ENCODE results near the gene INSRR.

DNA sequence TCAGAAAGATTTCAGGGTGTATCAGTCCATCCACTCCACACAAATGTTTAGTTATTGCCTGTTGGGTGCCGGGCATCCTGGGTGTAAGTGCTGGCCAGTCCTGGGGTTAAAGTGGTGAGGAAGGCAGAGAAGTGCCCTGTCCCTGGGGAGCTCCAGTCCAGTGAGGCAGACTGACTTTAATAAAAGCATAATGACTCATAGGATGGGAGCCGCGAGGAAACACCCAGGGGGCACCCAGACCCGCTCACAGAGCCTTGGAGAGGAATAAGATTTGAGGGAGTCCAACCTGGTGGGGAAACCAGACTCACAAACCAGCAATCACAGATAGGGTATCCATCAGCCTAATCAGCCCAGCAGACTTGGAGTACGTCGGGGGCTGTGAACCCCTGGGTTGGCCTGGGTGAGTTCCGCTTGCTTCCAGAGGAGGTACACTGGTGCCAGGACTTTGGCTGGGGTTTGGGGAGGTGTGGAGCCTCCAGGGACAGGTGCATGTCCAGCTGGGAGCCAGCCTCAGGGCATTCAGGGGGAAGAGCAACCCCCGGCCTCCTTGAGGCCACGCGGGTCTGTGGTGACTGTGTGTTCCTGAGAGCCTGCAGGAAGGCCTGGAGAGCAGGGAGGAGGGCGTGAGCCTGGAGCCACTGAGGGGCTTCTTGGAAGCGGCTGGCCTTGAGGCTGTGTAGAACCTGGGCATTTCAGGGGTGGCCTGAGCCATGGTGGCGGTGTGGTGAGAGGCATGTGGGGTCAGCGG lies 38.3 kb upstream of the INSRR start:
- TF ChIP-seq BHLHE40 (IDR thresholded peaks at IDR 0.05; ENCODE audit: low read depth, low read length) (no peak), RCOR1 (IDR thresholded peaks at IDR 0.05; ENCODE audit: insufficient replicate concordance, low read length) (no peak), POLR2A (IDR thresholded peaks at IDR 0.05; ENCODE audit: low read depth, low read length) (no peak), MAFK (IDR thresholded peaks at IDR 0.05; ENCODE audit: low read depth, low read length) (no peak), MXI1 (IDR thresholded peaks at IDR 0.05; ENCODE audit: borderline replicate concordance, low read depth, low read length) (no peak), SMC3 (IDR thresholded peaks at IDR 0.05; ENCODE audit: low read depth, low read length) (no peak), RFX5 (IDR thresholded peaks at IDR 0.05; ENCODE audit: low read depth, low read length) (no peak), RAD21 (IDR thresholded peaks at IDR 0.05; ENCODE audit: low read length) (no peak), CHD1 (IDR thresholded peaks at IDR 0.05; ENCODE audit: low read depth, low read length) (no peak)
- TF ChIP-seq, protein P1, sequence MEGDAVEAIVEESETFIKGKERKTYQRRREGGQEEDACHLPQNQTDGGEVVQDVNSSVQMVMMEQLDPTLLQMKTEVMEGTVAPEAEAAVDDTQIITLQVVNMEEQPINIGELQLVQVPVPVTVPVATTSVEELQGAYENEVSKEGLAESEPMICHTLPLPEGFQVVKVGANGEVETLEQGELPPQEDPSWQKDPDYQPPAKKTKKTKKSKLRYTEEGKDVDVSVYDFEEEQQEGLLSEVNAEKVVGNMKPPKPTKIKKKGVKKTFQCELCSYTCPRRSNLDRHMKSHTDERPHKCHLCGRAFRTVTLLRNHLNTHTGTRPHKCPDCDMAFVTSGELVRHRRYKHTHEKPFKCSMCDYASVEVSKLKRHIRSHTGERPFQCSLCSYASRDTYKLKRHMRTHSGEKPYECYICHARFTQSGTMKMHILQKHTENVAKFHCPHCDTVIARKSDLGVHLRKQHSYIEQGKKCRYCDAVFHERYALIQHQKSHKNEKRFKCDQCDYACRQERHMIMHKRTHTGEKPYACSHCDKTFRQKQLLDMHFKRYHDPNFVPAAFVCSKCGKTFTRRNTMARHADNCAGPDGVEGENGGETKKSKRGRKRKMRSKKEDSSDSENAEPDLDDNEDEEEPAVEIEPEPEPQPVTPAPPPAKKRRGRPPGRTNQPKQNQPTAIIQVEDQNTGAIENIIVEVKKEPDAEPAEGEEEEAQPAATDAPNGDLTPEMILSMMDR (conservative IDR thresholded peaks at IDR 0.05; ENCODE audit: low read depth, low read length) = no peak
- TF ChIP-seq, protein P2, sequence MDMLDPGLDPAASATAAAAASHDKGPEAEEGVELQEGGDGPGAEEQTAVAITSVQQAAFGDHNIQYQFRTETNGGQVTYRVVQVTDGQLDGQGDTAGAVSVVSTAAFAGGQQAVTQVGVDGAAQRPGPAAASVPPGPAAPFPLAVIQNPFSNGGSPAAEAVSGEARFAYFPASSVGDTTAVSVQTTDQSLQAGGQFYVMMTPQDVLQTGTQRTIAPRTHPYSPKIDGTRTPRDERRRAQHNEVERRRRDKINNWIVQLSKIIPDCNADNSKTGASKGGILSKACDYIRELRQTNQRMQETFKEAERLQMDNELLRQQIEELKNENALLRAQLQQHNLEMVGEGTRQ (IDR thresholded peaks at IDR 0.05; ENCODE audit: low read depth, low read length) = no peak
- TF ChIP-seq, protein P3, sequence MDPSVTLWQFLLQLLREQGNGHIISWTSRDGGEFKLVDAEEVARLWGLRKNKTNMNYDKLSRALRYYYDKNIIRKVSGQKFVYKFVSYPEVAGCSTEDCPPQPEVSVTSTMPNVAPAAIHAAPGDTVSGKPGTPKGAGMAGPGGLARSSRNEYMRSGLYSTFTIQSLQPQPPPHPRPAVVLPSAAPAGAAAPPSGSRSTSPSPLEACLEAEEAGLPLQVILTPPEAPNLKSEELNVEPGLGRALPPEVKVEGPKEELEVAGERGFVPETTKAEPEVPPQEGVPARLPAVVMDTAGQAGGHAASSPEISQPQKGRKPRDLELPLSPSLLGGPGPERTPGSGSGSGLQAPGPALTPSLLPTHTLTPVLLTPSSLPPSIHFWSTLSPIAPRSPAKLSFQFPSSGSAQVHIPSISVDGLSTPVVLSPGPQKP (IDR thresholded peaks at IDR 0.05; ENCODE audit: borderline replicate concordance, low read depth, low read length) = no peak

Measured in IMR-90 (cell line).